GM13976 (cell line): ENCODE results near the gene OSBP2.

ENCODE experiments used
- DNase-seq: peaks from one replicate; pipeline ENCODE4 v3.0.0; 2012; ENCODE audit warnings: low spot score
- in situ Hi-C: fragments of 300-500 bp; cut with MboI; formaldehyde crosslinking; loops from one replicate; pipeline ENCODE4 v1.12.0; 2022; ENCODE audit warnings: low sequenced_read_pairs, mixed read lengths, inconsistent platforms; ENCODE audit not compliant: unreplicated experiment
- TF ChIP-seq, protein P1 (sequence below): IDR thresholded peaks from 2 replicates; pipeline ENCODE4 v1.5.1; 2012; ENCODE audit warnings: borderline replicate concordance, mild to moderate bottlenecking; ENCODE audit not compliant: insufficient read depth; ENCODE audit errors: extremely low read depth, missing control alignments, control extremely low read depth

The OSBP2 gene

DNA sequence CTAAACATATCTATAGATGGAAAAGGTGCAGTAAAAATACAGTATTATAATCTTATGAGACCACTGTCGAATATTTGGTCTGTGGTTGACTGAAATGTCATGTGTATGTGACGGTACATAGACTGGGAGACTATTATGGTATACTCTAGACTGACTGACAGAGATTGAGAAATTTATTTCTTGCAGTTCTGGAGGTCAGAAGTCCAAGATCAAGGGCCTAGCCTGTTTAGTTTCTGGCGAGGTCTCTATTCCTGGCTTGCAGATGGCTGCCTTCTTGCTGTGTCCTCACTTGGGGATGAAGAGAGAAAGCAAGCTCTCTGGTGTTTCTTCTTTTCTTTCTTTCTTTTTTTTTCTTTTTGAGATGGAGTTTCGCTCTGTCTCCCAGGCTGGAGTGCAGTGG, 7.3 kb upstream of the OSBP2 start:
- TF ChIP-seq, protein P1, sequence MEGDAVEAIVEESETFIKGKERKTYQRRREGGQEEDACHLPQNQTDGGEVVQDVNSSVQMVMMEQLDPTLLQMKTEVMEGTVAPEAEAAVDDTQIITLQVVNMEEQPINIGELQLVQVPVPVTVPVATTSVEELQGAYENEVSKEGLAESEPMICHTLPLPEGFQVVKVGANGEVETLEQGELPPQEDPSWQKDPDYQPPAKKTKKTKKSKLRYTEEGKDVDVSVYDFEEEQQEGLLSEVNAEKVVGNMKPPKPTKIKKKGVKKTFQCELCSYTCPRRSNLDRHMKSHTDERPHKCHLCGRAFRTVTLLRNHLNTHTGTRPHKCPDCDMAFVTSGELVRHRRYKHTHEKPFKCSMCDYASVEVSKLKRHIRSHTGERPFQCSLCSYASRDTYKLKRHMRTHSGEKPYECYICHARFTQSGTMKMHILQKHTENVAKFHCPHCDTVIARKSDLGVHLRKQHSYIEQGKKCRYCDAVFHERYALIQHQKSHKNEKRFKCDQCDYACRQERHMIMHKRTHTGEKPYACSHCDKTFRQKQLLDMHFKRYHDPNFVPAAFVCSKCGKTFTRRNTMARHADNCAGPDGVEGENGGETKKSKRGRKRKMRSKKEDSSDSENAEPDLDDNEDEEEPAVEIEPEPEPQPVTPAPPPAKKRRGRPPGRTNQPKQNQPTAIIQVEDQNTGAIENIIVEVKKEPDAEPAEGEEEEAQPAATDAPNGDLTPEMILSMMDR, result no peak
- no peak for DNase-seq
- in situ Hi-C loops, result no loop called here

DNA sequence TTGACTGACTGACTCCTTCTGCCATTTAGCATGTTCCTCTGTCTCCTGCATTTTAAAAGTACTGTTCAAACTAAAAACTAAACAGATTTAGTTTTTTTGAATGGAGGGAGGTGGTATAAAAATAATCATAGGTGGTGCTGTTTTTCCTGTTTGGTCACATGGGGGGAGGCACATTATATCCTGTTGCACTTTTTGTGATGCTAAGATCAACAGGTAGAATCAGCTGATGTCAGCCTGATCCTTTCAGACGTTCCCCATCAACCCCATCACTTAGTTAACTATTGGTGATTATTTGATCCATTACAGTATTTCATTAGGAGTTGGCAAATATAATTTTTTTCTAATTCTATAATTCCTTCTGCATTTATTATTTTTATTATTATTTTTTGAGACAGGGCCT, 5.1 kb upstream of the OSBP2 start:
- DNase-seq, result no peak
- TF ChIP-seq, protein P1, result no peak
- in situ Hi-C loops, result no loop called here

DNA sequence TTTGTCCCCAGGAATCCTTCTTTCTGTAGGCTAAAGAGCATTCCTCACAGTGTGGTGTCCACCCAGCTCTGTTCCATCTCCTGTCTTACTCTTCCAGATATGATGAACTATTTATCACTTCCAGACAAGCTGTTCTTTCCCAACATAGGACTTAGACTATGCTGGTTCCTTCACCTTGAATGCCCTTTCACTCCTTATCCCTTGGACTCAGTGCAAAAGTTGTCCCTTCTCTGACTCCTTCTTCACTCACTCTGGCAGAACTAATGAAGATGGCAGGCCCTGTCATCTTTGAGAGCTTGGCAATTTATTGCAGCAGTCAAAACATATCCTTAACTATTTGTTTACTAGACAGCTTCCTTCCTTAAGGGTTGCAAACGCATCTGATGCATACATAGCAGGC, 3.5 kb upstream of the OSBP2 start:
- no peak for DNase-seq
- TF ChIP-seq, protein P1, result no peak
- in situ Hi-C loops, result no loop called here

DNA sequence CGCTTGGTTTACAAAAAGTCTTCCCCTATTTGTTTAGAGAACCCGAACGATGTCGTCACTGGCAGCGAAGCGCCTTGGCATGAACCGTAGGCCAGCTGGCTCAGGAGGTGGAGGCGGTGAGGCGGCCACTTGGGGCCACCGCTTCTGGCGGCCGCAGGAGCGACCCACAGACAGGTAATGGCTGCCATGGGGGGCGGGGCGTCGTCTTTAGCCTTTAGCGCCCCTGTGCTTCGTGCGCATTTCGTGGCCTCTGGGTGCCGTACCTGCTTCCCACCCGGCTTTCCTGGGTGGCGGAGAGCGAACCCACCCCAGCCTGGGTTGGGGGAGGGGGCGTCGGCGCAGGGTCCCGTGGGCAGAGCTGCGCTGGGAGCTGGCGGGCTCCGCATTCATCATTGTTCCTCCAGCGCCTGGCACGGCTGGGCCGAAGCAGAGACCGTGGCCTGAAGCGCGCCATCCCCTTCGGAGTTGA, 469 bp upstream of the OSBP2 start:
- in situ Hi-C loops, result no loop called here
- DNase-seq, result peak; percentile 60

DNA sequence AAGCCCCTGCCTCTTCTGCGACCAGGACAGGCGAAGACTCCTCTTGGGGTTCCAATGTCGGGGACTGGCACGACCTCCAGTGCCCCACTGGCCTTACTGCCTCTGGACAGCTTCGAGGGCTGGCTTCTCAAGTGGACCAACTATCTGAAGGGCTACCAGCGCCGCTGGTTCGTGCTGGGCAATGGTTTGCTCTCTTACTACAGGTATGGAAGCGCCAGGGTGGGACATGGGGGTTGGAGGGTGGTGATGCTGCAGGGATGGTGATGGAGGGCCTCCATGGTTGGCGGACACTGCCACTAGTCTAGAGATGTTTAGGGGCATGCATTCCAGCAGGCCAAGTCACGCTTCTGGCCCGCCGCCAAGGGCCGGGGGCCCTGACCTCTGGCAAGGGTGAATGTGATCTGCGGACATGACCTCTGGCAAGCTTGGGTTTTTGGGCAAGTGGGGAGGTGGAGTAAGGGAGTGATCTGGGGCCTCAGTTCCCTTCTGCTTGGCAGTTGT, 727 bp downstream of the OSBP2 start:
- peak; percentile 27 for DNase-seq
- TF ChIP-seq, protein P1, result no peak
- in situ Hi-C loops, result no loop called here

More for the DNA sequence above, 469 bp upstream of the OSBP2 start:
- TF ChIP-seq, protein P1, result no peak

DNA sequence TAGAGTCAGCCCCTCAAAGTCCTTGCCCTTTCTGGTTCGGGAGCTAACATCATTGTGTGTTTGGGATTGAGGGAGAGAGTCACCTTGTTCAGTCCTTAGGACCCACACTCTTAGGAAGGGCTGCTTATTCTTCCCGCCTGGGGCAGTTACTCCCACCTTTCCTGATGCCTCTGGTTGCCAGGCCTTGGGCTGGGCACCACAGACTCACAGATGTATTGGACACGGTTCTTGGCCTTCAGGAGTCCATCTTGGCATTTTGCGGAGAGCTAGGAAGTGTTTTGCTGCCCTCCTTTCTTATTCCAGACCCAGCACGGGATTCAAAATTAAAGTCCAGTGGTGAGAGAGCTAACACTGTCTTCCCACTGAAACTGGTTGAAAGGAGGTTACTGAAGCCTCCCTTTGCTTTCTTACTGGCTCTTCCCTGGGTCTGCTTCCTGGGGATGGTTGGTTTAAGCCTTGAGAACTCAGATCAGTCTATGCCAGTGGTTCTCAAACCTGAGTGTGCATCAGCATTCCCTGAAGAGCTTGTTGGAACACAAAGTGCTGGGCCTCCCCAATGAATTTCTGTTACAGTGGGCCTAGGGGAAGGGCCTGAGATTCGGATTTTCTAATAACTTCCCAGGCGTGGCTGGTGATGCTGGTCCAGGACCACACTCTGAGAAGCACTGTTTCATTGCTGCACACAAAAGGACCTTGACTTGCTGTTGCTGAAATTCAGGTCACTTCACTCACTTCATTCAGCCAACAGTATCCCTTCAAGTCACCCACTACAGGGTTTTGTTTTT, 1.4 kb downstream of the OSBP2 start:
- DNase-seq, result peak; percentile 26
- in situ Hi-C loops, result no loop called here
- TF ChIP-seq, protein P1, result no peak
